GM10266 (cell line): ENCODE results near the gene CACNB3.
A peak's percentile ranks its signal among the peaks of the same experiment; 100 is the strongest.

Experiments
- DNase-seq: peaks from one replicate; pipeline ENCODE4 v3.0.0; 2012; ENCODE audit errors: extremely low spot score
- TF ChIP-seq, protein P1 (sequence below): IDR thresholded peaks from 2 replicates; pipeline ENCODE4 v1.5.1; 2012; ENCODE audit warnings: mild to moderate bottlenecking, low read depth; ENCODE audit not compliant: control insufficient read depth, insufficient read depth; ENCODE audit errors: missing control alignments

The CACNB3 gene

DNA sequence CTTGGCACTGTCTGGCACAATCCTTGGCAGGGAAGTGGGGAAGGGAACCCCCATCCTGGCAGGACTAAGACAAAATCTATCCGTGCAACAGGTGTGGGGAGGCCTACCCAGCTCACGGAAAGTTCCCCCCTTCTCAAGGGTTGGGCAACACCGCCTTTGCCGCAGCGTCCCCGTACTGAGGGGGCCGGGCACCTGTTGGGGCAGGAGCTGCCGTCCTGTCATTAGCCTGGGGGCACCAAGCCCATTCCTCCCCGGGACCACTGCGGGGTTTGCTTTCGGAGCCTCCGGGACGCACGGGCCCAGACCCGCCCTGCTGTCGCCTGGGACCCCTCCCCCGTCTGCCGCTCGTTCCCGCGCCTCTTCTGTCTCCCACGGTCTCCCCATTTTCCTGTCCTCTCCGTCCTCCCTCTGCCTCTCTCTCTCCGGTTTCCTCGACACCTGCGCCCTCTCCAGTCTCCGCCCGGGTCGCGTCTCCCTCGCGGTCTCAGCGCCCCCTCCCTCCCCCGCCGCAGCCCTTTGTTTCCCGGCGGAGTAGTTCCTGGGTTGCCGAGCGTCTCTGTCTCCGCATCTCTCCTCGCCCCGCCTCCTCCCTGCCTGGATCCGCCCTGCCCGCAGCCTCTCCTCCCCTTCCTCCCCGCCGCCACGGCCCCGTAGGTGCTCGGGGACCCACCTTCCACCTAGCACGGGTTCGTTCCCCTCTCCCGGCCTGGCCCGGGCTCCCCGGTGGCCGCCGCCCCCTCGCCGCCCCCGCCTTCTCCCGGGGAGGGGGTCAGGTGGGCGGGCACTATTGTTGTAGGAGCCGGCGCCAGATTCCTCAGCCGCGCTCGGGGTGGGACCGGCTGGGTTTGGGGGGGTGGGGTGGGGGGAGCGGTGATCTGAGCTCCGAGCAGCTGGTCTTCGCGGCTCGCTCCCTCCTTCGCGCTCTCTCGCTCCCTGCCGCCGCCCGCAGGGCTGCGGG lies at the start of gene CACNB3:
TSS of gene CACNB3 (plus strand) at position 624 of the 958 bp plus-strand sequence. CDS start 434 bp downstream, outside the sequence.
- DNase-seq: peak; percentile 86
- TF ChIP-seq, protein P1, sequence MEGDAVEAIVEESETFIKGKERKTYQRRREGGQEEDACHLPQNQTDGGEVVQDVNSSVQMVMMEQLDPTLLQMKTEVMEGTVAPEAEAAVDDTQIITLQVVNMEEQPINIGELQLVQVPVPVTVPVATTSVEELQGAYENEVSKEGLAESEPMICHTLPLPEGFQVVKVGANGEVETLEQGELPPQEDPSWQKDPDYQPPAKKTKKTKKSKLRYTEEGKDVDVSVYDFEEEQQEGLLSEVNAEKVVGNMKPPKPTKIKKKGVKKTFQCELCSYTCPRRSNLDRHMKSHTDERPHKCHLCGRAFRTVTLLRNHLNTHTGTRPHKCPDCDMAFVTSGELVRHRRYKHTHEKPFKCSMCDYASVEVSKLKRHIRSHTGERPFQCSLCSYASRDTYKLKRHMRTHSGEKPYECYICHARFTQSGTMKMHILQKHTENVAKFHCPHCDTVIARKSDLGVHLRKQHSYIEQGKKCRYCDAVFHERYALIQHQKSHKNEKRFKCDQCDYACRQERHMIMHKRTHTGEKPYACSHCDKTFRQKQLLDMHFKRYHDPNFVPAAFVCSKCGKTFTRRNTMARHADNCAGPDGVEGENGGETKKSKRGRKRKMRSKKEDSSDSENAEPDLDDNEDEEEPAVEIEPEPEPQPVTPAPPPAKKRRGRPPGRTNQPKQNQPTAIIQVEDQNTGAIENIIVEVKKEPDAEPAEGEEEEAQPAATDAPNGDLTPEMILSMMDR: no peak

DNA sequence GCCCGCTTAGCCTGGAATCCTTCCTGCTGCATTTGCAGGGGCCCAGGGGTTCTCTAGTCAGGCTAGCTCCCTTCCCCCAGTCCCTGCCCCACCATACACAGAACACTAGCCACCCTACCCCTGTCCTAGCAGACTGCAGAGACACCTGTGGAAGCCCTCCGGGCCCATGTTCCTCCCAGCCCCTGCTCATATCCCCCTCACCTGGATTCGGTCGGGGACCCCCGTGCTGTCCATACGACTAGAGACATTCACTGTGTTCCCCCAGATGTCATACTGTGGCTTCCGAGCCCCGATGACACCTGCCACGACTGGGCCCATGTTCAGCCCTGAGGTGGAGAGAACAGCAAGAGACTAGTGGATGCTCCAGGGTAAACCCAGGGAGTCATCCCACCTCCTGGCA lies 49.6 kb upstream of the CACNB3 start:
- TF ChIP-seq, protein P1: no peak
- no peak for DNase-seq

DNA sequence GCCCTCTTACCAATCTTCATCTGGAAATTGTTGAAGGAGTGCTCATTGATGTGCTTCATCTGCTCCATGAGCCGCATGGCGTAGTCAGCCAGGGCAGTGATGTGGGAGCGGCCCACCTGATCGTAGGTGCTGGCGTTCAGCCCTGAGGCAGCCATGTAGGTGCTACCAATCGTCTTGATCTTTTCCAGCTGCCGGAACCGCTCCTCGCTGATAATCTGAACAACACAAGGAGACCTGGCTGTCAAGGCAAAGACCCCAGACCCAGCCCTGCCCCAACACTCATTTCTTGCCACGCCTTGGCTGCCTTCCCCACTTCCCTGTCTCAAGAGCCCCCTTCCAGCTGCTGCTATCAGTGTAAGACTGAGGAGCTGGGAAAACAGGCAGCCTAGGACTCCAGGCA lies 47.5 kb upstream of the CACNB3 start:
- TF ChIP-seq, protein P1: no peak
- no peak for DNase-seq

DNA sequence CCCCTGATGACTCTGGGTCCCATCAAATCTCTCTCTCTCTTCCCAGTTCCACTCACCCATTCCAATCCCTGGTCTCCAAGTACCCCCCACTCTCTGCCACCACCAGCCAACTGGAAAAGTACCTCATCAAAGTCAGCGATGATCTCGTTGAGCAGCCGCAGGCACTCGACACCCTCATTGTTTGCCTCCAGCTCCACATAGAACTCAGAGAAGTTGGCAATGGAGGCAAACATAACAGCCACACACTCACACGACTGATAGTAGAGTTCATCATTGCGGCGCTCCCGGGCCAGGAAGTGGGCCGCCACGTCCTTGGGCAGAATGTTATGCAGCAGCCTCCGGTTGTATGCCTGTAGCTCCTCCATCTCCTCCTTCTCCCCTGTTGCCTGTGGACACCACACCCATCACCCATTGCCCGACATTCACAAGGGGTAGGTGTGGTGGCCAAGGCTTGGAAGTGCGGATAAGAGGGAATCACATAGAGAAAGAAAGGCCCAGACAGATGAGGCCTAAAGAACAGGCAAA lies 46.6 kb upstream of the CACNB3 start:
- DNase-seq: no peak
- TF ChIP-seq, protein P1: no peak

DNA sequence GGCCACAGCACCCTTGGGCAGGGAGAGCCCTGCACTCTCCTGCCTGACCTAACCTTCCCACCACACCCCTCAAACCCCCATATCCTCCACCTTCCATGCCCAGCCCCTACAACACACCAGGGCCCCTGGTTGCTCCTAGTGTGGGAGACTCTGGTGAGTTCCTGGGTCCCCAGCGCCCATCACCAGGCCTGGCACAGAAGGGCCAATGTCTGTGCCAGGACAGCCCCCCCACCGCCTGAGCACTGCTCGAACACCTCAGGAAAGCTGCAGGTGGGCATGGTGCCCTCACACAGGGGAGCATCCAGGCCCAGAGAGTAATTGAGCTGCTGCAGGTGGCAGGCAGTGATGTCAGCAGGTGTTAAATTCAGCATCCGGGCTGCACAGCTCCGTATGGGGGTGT lies 44.6 kb upstream of the CACNB3 start:
- no peak for DNase-seq

DNA sequence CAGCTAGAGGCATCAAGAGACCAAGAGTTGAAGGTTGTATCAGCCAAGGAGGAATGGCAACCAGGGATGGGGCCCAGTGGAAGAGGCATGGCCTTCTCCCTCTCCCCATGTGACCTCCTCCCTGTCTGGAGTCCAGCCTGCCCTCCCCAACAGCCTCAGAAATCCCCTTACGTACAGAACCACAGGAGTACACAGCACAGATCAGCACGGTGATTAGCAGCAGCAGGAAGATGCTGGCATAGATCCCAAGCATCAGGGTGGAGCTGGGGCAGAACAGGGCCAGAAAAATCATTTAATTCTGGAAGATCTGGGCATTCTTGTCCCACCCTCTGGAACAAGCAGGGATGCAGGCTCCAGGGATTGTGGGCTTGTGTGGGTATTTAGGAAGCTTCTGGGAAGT lies 43.8 kb upstream of the CACNB3 start:
- no peak for DNase-seq
- TF ChIP-seq, protein P1: no peak

More for the DNA sequence above, 44.6 kb upstream of the CACNB3 start:
- TF ChIP-seq, protein P1: no peak

DNA sequence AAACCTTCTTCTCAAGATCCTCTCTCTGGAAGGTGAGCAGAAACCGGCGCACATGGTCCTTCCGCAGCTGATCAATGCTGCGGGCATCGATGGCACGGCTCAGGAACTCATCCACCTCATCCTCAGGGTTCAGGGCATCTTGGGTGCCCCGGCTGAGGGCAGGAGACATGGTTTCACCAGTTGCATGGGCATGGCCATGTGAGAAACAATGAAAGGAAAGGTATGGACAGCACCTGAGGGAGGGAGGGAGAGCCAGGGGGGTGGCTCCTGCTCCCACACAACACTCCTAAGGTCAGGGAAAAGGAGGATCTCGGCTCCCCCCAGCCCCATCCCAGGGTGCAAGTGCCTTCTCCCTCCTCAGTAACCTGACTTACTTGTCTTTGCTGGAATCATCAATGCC lies 43.0 kb upstream of the CACNB3 start:
- no peak for DNase-seq
- TF ChIP-seq, protein P1: no peak
